GM19324 (cell line): ENCODE measurements around the gene MSRB3.

ENCODE experiments used
- ATAC-seq: cut with Tn5 transposase; IDR thresholded peaks from one replicate; pipeline ENCODE4 v1.9.1; 2021; ENCODE audit warnings: mild to moderate bottlenecking, moderate library complexity; ENCODE audit not compliant: unreplicated experiment, low FRiP score

The MSRB3 gene

GRCh38 chr12:65324056-65324455, 45.6 kb downstream of the MSRB3 start:
- no peak for ATAC-seq

- ATAC-seq, result no peak
Measured at GRCh38 chr12:65324551-65324950, 46.1 kb downstream of the MSRB3 start.

GRCh38 chr12:65325183-65325582, 46.7 kb downstream of the MSRB3 start:
- ATAC-seq, result no peak

GRCh38 chr12:65326616-65327015, 48.1 kb downstream of the MSRB3 start:
- no peak for ATAC-seq

GRCh38 chr12:65327207-65328076, 49.0 kb downstream of the MSRB3 start:
- no peak for ATAC-seq

- ATAC-seq, result no peak
Measured at GRCh38 chr12:65329721-65330120, 51.2 kb downstream of the MSRB3 start.

GRCh38 chr12:65330331-65330730, 51.8 kb downstream of the MSRB3 start:
- no peak for ATAC-seq

- ATAC-seq, result no peak
Measured at GRCh38 chr12:65331456-65331855, 53.0 kb downstream of the MSRB3 start.

- ATAC-seq, result no peak
Measured at GRCh38 chr12:65333649-65334048, 55.2 kb downstream of the MSRB3 start.

GRCh38 chr12:65334521-65334920, 56.0 kb downstream of the MSRB3 start:
- ATAC-seq, result no peak

- no peak for ATAC-seq
Measured at GRCh38 chr12:65335021-65335714, 56.7 kb downstream of the MSRB3 start.

GRCh38 chr12:65335981-65336380, 57.5 kb downstream of the MSRB3 start:
- ATAC-seq, result no peak

- no peak for ATAC-seq
Measured at GRCh38 chr12:65339161-65339560, 60.7 kb downstream of the MSRB3 start.

GRCh38 chr12:65343230-65343629, 64.7 kb downstream of the MSRB3 start:
- no peak for ATAC-seq

- no peak for ATAC-seq
Measured at GRCh38 chr12:65343801-65344200, 65.3 kb downstream of the MSRB3 start.

GRCh38 chr12:65355461-65355860, 77.0 kb downstream of the MSRB3 start:
- ATAC-seq, result no peak

GRCh38 chr12:65362234-65363031, 84.0 kb downstream of the MSRB3 start:
- ATAC-seq, result no peak

GRCh38 chr12:65364046-65364445, 85.6 kb downstream of the MSRB3 start:
- ATAC-seq, result no peak

- ATAC-seq, result no peak
Measured at GRCh38 chr12:65367396-65367795, 88.9 kb downstream of the MSRB3 start.

GRCh38 chr12:65368055-65368454, 89.6 kb downstream of the MSRB3 start:
- ATAC-seq, result no peak

GRCh38 chr12:65372574-65372973, 94.1 kb downstream of the MSRB3 start:
- no peak for ATAC-seq
